GM19452 (cell line): Measurements from ENCODE around the gene SH3GL3.

Experiments
- ATAC-seq: cut with Tn5 transposase; IDR thresholded peaks from one replicate; pipeline ENCODE4 v1.9.1; 2021; ENCODE audit not compliant: unreplicated experiment

Gene SH3GL3

DNA sequence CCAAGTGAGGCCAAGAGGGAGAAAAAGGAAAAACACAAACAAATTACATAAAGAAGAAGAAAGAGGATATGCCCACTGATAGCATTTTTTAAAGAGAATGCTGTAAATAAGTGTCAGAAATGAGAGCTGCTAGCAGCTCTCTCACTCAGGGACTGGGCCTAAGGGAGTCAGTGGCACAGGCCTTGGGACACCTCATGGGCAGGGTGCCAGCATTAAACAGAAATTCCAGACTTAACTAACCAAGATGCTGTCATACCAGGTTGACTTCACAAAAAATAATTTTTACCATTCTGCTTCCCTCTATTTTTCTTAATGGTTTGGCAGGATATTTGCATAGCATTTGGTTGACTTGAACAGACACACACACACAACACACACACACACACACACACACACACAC, 114.5 kb downstream of the SH3GL3 start:
- no peak for ATAC-seq

DNA sequence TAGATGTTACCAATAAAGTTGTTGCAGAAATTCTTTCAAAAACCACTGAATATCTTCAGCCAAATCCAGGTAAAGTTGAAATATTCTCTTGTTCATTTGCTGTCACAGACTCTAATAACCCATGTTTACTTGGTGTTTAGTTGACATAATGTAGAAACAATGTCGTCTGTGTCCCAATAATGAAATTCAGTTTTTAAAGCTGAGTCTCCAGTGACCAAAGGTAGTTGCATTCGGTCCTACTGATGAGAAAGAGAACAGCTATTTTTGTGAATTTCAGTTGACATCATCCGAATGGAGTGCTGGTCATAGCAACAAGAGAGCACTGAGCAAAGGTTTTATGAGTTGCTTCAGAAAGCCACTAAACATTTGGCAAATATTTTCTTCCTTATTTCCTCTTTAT, 118.0 kb downstream of the SH3GL3 start:
- ATAC-seq, result no peak

DNA sequence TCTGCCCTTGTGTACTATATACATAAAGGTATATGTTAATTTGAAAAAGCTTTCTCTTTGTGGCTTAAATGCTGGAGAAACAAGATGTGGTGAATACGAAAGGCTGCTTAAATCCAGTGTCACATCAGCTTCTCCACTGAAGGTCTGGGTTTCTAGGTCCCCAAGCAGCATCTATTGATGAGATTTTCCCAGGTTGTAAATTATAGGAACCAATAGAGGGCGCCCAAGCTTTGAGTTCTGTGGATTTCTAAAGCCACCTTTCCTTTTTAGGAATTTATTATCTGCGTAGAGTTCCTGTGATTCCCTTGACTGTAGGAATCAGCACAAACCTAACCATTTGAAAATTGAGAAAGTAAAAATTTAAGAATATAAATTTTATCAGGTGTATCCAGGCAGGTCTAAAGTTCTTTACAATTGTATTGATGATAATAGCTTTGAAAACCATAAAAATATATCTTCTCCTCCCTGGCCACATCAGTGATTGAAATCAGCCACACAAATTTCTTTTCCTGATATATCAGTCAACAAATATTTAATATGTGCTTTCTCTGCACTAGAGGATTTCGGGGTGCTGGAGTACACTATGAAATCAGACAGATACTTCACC, 118.5 kb downstream of the SH3GL3 start:
- ATAC-seq, result no peak

DNA sequence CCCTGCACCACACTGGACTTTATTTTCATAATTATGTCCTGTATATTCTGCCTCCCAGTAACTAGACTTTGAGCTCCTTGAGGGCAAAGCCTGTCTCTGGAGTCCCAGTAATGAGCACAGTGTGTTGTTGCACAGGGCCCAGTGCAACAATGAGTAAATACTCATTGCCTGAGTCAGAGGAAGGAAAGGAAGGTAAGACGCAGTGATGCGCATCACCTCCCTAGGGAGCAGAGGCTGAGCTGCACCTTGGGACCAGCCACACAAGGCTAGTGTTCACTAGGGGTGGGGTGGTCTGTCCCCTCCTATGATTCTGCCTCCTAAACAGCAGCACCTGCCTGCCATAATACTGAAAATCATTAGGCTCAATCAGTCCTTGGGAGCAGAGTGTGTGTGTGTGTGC, 120.2 kb downstream of the SH3GL3 start:
- no peak for ATAC-seq

DNA sequence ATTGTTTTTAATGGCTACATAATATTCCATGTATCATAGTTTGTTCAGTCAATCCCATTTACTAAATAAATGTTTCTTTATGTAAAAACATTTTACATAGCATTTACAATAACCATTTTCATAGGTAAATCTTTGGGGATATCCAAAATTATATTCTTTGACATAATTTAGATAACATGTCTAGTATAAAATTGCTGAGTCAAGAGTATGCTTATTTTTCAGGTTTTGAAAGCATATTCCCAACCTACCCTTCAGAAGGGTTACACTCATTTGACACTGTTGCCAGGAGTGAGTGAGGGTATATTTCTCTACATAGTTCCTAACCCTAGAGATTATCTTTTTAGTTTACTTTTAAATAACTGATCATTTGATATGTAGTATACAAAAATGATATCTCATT, 122.2 kb downstream of the SH3GL3 start:
- no peak for ATAC-seq

DNA sequence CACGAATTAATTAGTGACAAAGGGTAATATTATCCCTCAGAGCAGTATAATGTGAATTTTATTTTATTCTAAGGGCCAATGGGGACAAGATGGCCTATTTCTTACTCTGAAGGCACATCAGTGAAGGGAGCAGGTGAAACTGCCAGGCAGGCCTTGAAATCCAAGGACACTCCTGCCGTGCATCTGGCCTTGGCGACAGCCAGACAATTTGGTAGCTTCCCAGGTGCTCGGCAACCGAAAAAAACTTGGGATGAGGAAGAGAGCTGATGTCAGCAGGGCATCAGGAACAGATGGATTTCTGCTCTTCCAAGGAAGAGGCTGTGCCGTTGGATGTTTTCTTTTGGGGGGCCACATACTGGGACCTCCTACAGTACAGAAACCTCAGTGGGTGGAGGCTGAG, 123.6 kb downstream of the SH3GL3 start:
- ATAC-seq, result no peak

DNA sequence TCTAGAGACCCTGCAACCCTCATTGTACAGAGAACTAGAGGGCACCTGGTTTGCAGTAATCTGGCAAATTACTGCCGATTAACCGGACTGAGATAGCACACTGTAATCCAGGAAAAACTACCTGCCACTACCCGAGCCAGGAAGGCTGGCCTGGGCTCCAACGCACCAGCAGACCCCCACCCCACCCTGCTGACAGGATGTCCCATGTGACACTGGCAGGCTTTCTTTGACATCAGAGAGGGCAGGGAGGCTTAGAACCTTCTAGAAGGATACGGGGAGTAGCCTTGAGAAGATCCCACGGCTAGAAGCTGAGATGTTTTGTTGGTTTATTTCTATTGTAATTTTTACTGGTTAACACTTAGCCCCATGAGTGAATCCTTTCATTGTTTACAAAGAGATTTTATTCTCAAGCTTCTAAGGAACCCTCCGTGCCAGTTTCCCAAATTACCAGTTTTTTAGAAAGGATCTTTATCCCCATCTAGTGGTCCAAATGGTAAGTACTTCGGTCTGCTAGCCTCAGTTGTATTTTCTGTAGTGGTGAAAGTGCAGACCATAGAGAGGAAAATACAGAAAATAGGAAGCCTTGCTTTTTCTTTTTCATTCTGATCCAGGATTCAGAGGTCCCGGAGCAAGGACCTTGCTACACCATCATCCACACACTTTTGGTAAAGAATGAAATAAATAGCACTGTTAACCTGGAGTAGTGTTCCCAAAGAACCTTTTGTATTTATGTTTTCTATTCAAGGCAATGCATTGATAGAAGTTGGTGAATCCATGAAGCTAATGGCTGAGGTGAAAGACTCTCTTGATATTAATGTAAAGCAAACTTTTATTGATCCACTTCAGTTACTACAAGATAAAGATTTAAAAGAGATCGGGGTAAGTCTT, 124.9 kb downstream of the SH3GL3 start:
- no peak for ATAC-seq

DNA sequence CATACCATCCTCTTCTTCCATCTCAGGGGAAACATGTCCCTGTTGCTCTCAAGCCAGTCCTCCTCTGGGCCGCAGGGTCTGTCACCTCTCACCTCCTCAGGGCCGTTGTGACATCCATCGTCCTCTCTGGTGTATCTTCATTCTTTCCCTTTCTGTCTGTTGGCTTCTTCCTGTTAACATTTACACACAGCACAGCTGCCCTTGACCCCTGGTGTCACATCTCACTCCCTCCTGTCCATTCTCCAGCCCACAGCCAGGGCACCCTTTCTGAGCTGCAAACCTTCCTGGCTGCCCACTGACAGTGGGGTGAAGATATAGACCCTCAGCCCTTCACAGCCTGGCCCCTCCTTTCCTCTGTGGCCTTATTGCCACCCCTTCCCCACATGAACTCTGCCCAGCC, 127.2 kb downstream of the SH3GL3 start:
- no peak for ATAC-seq

DNA sequence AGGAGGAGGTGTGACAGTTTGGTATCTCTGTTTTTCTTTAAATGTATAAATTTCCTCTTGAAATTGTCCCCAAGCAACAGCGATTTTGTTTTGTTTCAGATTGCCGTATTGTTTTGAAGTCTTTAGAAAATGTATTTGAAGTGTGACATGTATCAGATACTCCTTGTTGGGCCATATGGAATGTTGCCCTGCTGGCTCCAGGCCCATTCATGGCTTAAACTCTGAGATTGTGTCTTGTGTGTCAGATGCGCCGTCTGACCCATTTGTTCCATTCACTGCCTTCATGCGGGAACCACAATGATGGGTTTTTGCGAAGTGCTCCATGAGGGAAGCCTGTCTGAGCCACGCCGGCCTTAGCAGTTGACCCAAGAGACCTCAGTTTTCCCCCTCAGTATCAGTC, 131.6 kb downstream of the SH3GL3 start:
- no peak for ATAC-seq

DNA sequence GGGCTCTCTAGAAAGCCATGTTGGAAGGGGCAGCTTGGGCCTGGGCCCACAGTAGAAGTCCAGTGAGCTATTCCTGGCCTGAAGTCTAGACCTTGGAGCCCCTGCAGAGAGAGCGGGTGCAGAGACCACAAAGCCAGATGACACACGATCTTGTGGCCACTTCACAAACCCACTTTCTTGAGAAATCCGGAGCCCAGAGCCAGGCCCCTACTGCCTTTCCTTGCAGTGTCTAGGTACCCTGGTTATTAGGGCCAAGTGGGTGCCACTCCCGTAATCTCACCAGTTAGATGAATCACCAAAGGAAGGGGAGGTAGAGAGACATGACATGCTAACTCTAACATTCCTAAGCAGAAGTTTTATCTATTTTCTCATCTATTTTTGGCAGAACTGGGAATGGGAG, 134.2 kb downstream of the SH3GL3 start:
- no peak for ATAC-seq

DNA sequence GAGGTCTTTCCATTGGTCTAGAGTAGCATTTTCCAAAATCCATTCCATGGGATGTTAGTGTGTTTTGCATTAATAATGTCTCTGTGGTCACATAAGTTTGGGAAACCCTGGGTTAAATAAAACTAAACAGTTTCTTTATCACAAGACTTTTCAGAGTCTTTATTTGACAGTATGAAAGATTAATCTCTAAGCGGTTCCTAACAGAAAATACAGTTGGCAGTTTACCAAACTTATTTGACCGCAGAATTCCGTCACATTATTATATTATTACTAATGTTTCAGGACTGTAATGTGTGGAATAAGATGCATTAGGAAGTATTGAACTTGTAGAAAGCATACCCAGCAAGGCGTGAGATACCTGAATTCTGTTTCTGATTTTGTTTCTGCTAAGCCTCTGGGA, 135.2 kb downstream of the SH3GL3 start:
- ATAC-seq, result no peak

DNA sequence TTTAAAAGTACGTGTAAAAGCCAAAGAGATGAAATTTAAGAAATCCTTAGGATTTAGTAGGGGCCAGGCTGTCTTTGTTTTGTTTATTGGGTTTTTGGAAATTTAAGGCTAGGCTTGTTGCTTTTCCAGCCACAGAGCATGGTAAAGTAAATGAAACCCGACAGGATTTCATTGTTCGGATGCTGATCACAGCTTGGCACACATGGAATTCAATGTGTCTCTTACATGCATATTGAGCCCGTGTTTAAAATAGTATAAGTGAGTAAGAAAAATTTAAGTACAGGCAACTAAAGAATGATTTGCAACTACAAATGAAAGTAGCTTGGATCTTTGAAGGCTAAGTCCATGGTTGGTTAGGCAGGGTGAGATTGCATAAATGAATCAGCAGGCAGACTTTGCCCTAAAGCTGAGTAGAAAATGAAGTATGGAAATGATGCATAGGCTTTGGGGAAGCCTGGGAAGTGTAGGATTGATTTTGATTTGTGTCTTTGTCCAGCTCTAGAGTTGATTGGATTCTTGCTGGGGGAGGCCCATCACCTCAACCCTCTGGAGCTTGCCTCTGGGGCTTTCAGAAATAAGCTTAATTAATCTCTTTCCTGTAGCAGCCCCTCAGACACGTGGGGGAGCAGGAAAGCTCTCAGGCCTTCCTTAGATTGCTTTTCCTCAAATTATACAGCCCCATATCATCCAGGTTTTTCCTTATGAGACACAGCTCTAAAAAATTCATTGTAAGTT, 138.6 kb downstream of the SH3GL3 start:
- ATAC-seq, result no peak

DNA sequence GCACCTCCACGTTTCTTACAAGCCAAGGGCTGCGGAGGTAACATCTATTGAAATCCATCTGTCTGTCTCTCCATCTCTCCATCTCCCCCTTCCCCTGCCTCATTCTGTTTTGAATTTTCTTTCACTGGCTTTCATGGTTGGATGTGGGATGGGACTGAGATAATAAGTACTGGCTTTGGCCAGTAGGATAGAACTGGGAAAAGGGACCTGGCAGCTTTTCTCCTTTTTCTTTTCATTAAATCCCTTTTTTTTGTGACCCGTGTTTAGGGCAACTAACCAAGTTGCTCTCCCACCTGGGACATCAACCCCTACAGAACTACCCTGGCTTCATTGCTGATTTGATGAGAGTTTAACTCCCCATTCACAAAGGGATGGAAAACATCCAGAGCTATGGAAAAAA, 139.9 kb downstream of the SH3GL3 start:
- no peak for ATAC-seq

DNA sequence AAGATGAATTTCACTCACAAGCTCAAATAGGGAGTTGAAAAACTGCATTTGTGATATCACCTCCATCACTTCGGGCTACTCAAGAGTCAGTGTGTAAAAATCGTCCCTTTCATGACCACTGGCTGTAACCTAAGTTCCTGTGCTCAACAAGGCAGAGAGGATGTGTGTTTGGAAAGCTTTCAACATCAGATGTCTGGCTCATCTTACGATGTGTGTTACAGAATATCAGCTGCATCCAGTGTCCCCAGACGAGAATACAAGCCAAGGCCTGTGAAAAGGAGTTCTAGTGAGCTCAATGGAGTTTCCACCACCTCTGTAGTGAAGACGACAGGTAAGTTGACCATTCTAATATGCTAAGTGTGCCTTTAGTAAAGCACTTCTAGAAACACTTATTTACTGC, 141.3 kb downstream of the SH3GL3 start:
- ATAC-seq, result no peak

DNA sequence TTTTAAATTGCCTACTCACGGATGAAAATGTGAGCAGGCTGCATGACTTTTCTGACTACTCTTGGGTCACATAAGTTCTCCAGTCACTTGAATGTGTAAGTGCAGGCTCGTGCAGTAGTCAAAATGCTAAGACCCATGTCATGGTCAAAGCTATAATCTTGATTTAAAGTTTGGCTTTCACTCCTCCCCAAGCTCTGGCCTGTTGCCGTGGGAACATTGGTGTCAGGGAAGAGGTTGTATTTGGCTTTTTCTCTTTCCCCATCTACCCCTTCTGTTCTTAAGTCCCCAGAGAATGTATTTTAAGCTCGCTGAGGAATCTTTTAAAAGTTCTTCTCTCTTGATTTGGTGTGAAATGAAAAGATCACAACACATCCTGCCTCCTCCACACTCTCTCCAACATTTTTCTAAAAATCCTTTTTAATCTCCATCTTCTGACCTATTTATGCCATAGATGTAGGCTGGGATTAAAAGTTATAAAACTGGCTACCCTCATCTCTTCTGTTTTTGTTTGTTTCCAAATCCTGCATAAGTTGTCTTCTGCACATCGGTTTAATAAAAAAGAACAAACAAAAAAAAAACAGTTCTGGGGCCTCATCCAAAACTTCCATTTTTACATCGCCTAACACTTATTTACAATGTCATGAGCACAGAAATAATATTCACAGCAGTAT, 145.4 kb downstream of the SH3GL3 start:
- ATAC-seq, result no peak

DNA sequence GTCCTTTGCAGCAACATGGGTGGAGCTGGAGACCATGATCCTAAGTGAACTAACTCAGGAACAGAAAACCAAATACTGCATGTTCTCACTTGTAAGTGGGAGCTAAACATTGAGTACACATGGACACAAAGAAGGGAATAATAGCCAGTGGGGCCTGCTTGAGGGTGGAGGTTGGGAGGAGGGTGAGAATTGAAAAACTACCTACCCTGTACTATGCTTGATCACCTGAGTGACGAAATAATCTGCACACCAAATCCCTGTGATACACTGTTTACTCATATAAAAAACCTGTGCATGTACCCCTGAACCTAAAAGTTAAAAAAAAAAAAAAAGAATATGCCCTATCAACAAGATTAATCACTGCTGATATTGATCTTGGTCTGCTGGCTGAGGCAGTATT, 148.1 kb downstream of the SH3GL3 start:
- ATAC-seq, result no peak

DNA sequence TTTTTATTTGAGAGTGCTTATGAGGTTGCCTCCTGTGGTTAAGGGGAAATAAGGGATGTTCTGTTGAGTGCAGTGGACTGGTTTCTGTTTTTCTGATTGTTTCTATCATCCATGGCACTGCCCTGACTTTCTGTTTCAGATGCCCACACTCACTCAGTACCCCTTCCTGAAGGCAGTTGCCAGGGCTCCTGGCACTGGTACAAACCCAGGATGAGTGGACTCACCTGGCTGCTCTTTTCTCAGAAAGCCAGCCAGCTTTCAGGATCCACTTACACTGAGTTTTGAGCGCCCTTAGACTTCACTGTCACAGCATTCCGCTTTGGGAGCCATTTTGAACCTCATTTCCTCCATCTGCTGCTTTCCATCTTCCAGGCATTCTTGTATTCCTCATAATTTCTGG, 150.9 kb downstream of the SH3GL3 start:
- ATAC-seq, result no peak

DNA sequence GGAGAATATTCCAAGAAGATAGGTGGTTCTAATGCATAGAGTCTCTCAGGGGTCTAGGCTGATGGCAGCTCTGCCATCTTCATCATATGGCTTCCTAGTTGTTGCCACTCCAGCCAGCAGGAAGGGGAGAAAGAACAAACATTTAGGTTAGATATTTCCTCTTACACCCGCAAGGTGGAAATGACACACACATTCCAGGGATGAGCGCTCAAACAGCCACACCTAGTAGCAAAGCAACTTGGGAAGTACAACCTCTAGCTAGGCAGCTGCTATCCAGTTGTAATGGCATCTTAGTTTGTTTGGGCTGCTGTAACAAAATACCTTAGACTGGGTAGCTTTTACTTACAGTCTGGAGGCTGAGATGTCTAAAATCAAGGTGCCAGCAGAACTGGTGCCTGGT, 154.9 kb downstream of the SH3GL3 start:
- no peak for ATAC-seq

DNA sequence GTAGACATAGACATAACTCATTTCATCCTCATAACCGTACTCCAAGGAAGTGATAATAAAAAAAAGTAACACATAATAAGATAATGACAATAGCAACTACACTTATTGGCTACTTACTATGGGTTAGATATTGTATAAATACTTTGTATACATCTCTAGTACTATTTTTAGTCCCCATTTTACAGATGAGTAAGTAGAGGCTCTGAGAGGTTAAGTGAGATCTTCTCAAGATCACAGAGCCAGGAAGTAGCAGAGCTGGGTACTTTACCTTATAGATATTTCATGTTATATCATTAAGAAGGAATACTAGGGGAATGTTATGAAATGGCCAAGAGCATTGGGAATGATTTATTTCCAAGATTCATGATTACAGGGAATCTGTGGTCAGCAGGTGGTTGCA, 157.4 kb downstream of the SH3GL3 start:
- no peak for ATAC-seq

DNA sequence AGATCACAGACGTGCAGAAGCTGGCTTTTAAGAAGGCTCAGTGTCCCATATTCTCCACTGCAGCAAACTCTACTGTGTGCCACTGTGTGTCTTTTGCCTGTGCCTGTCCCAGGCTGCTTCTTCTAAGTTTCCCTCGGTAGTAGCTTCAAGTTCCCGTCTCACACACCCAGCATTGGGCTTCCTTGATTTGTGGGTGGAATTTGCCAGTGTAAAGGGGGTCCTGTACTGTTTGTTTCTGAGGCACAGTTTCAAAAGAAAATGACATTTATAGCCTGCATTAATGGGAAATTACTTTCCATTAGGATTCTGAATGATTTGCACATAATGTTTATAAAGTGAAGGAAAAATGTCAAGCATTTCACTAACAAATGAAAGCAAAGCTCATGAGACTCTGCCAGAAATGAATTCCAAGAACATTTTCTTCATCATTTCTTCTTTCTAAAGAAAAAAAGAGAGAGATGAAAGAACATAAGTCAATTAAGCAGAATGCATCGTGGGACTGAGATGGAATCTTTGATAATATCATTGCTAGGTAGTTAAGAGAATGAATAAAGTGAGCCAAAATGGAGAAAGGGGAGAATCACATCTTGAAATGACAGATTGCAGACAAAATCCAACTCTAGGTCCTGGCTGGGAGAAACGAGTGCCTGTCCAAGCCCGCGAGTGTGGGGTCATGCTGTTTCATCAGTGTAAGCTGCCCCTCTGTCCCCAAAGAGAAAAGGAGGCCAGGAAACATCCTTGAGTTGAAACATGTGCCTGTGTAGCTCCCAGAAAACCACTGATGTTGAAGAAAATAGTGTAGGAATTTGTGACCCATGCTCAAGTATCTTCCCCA, 158.2 kb downstream of the SH3GL3 start:
- ATAC-seq, result no peak

DNA sequence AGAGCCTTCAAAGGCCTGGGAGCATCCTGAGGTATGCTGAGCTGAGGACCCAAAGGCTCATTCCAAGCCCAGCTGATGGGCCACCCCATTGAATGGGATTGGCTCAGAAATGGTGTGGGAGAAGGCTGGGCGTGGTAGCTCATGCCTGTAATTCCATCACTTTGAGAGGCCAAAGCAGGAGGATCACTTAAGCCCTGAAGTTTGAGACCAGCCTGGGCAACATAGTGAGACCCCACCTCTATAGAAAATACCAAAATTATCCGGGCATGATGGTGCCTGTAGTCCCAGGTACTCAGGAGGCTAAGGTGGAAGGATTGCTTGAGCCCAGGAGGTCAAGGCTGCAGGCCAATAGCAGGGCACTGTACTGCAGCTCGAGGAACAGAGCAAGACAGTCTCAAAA, 163.0 kb downstream of the SH3GL3 start:
- ATAC-seq, result no peak
